HCT116 (cell line): ENCODE data around the gene IBA57. TPM values are rescaled to one million over a fixed set of nuclear protein-coding genes. Genes with fewer than 3 reads are reported as not detected.

Experiments
- ATAC-seq: fragments of 200-7000 bp; cut with Tn5 transposase; 2 replicates; pipeline ENCODE4 v1.9.1; 2020; ENCODE audit warnings: mild to moderate bottlenecking, moderate library complexity
- BruUV-seq: library from RNA; stranded (reverse); fragments of 400-500 nt; replicated peaks from 2 replicates; lab custom pipeline; 2021; lab: Mats Ljungman, UMichigan
- CTCF ChIA-PET: fragments of 300-600 bp; sonication (Branson Sonifier 250); formaldehyde crosslinking; loops from one replicate; lab custom pipeline; 2021; ENCODE audit warnings: antibody characterized with exemption; lab: Charles Lee
- POLR2A ChIA-PET: fragments of 300-600, 350-600 bp; sonication (Branson Sonifier 250); formaldehyde crosslinking; loops from one replicate; lab custom pipeline; 2021; ENCODE audit warnings: antibody characterized with exemption; lab: Charles Lee
- RAD21 ChIA-PET, 2 experiments: fragments of 300-600 bp; sonication (Branson Sonifier 250); formaldehyde crosslinking; loops; one replicate each; lab custom pipeline; 2023; ENCODE audit warnings: low total read pairs in 2 of 2; ENCODE audit not compliant: uncharacterized antibody in 2 of 2, unreplicated experiment in 2 of 2, low non-redundant PET in 1 of 2; lab: Charles Lee
- DNase-seq: peaks from one replicate; pipeline ENCODE4 v3.0.0-alpha.2; 2010; ENCODE audit warnings: low read depth, low spot score
- H2AFZ ChIP-seq: fragments of 200-600 bp; shearing (Covaris generic), sonication (generic); 2 replicates; pipeline ENCODE4 v1.6.1; 2017; ENCODE audit warnings: low read depth, mixed run types, mixed read lengths, antibody characterized with exemption, low read length; ENCODE audit not compliant: poor library complexity, severe bottlenecking
- H3K27ac ChIP-seq: 2 replicates; pipeline ENCODE4 v1.5.1; 2012; ENCODE audit warnings: low read depth, low read length
- H3K27me3 ChIP-seq: fragments of 200-600 bp; sonication (generic); 2 replicates; pipeline ENCODE4 v1.6.1; 2016; ENCODE audit warnings: mixed run types, low read length, mixed read lengths; ENCODE audit not compliant: insufficient read depth
- H3K36me3 ChIP-seq, 2 experiments: fragments of 200-500 bp in 1 of 2; fragments of 200-600 bp in 1 of 2; sonication (Bioruptor generic) in 1 of 2; sonication (generic) in 1 of 2; 2 replicates each; pipeline versions ENCODE4 v1.5.1 to v1.6.1; 2014 to 2016; ENCODE audit warnings: low read length in 2 of 2, inconsistent platforms in 1 of 2, mixed read lengths in 1 of 2, mixed run types in 1 of 2; ENCODE audit not compliant: insufficient read depth in 2 of 2, control insufficient read depth in 1 of 2
- H3K4me1 ChIP-seq, 2 experiments: fragments of 200-600 bp in 1 of 2; sonication (generic) in 1 of 2; 2 replicates each; pipeline versions ENCODE4 v1.5.1 to v1.6.1; 2012 to 2017; ENCODE audit warnings: low read length in 2 of 2, inconsistent platforms in 1 of 2, mild to moderate bottlenecking in 1 of 2, mixed read lengths in 1 of 2, mixed run types in 1 of 2, moderate library complexity in 1 of 2; ENCODE audit not compliant: insufficient read depth in 2 of 2, control insufficient read depth in 1 of 2
- H3K4me2 ChIP-seq: fragments of 200-600 bp; sonication (generic); 2 replicates; pipeline ENCODE4 v1.6.1; 2017; ENCODE audit warnings: mixed run types, low read length, mixed read lengths
- H3K4me3 ChIP-seq, 2 experiments: fragments of 200-600 bp in 1 of 2; sonication (generic) in 1 of 2; replicated peaks in 1 of 2; 2 replicates each; pipeline ENCODE4 v1.5.1; 2011 to 2016; ENCODE audit warnings: low read length in 2 of 2, control low read depth in 1 of 2, low read depth in 1 of 2, mild to moderate bottlenecking in 1 of 2, mixed read lengths in 1 of 2, mixed run types in 1 of 2
- H3K79me2 ChIP-seq: fragments of 200-600 bp; sonication (generic); 2 replicates; pipeline ENCODE4 v1.6.1; 2017; ENCODE audit warnings: mild to moderate bottlenecking, mixed run types, low read length, moderate library complexity, mixed read lengths; ENCODE audit not compliant: insufficient read depth
- H3K9ac ChIP-seq: fragments of 200-600 bp; sonication (generic); 2 replicates; pipeline ENCODE4 v1.6.1; 2016; ENCODE audit warnings: low read length, mixed read lengths
- H3K9me2 ChIP-seq: fragments of 200-600 bp; sonication (generic), shearing (Covaris generic); 2 replicates; pipeline ENCODE4 v1.6.1; 2017; ENCODE audit warnings: mixed run types, mild to moderate bottlenecking, moderate library complexity; ENCODE audit not compliant: insufficient read depth
- H3K9me3 ChIP-seq, 2 experiments: fragments of 200-500 bp in 1 of 2; fragments of 200-600 bp in 1 of 2; sonication (Bioruptor generic) in 1 of 2; sonication (generic) in 1 of 2; 2 replicates each; pipeline ENCODE4 v1.6.1; 2014 to 2017; ENCODE audit warnings: low read length in 2 of 2, mixed read lengths in 2 of 2, inconsistent platforms in 1 of 2, low read depth in 1 of 2, mild to moderate bottlenecking in 1 of 2, mixed run types in 1 of 2, moderate library complexity in 1 of 2; ENCODE audit not compliant: control insufficient read depth in 1 of 2, insufficient read depth in 1 of 2
- H4K20me1 ChIP-seq: fragments of 200-600 bp; sonication (generic), shearing (Covaris generic); 2 replicates; pipeline ENCODE4 v1.6.1; 2017; ENCODE audit warnings: mixed run types, mild to moderate bottlenecking, moderate library complexity; ENCODE audit not compliant: insufficient read depth
- EZH2 ChIP-seq: fragments of 200-600 bp; sonication (generic); IDR thresholded peaks from 2 replicates; pipeline ENCODE4 v1.6.1; 2017; ENCODE audit warnings: antibody characterized with exemption, mixed run types
- EZH2phosphoT487 ChIP-seq: fragments of 200-600 bp; IDR thresholded peaks from 2 replicates; pipeline ENCODE4 v1.6.1; 2018; ENCODE audit warnings: antibody characterized with exemption, borderline replicate concordance
- FOSL1 ChIP-seq: IDR thresholded peaks from 2 replicates; pipeline ENCODE4 v1.6.1; 2012; ENCODE audit warnings: low read depth
- JUND ChIP-seq: IDR thresholded peaks from 2 replicates; pipeline ENCODE4 v1.6.1; 2012
- POLR2AphosphoS5 ChIP-seq: IDR thresholded peaks from 2 replicates; pipeline ENCODE4 v1.6.1; 2011; ENCODE audit warnings: mild to moderate bottlenecking, low read depth, low read length, moderate library complexity
- RAD21 ChIP-seq: IDR thresholded peaks from 2 replicates; pipeline ENCODE4 v1.6.1; 2012; ENCODE audit warnings: low read depth, mild to moderate bottlenecking
- SIN3A ChIP-seq: IDR thresholded peaks from 2 replicates; pipeline ENCODE4 v1.6.1; 2012; ENCODE audit warnings: low read depth
- SP1 ChIP-seq: IDR thresholded peaks from 2 replicates; pipeline ENCODE4 v1.6.1; 2012; ENCODE audit warnings: low read depth
- TCF7L2 ChIP-seq: IDR thresholded peaks from 2 replicates; pipeline ENCODE4 v1.7.0; 2011; ENCODE audit warnings: borderline replicate concordance, inconsistent platforms; ENCODE audit not compliant: insufficient read depth, insufficient read length; ENCODE audit errors: extremely low read depth
- YY1 ChIP-seq: IDR thresholded peaks from 2 replicates; pipeline ENCODE4 v1.6.1; 2011; ENCODE audit warnings: low read length, low read depth, moderate library complexity, mild to moderate bottlenecking; ENCODE audit not compliant: insufficient replicate concordance; ENCODE audit errors: extremely low read depth
- ZFX ChIP-seq: fragments of 450-650 bp; IDR thresholded peaks from 2 replicates; pipeline ENCODE4 v1.6.1; 2017
- ZNF274 ChIP-seq: fragments of 200-500 bp; sonication (Bioruptor generic); IDR thresholded peaks from 2 replicates; pipeline ENCODE4 v1.6.1; 2014; ENCODE audit warnings: mild to moderate bottlenecking, low read depth, low read length, inconsistent platforms
- intact Hi-C: fragments of 100-400 bp; cut with micrococcal nuclease; formaldehyde crosslinking; loops from 2 replicates; pipeline ENCODE4 v1.10.0; 2022
- total RNA-seq: library from RNA; stranded (reverse); gene quantifications from one replicate; pipeline ENCODE4 v1.2.1, GENCODE V29; 2021; ENCODE audit not compliant: unreplicated experiment
- TF ChIP-seq, protein P1 (sequence below): IDR thresholded peaks from 2 replicates; pipeline ENCODE4 v1.6.1; 2011; ENCODE audit warnings: mild to moderate bottlenecking, low read length, moderate library complexity; ENCODE audit not compliant: insufficient replicate concordance; ENCODE audit errors: extremely low read depth
- TF ChIP-seq, protein P2 (sequence below): IDR thresholded peaks from 2 replicates; pipeline ENCODE4 v1.6.1; 2012
- TF ChIP-seq, protein P3 (sequence below), 3 experiments: fragments of 200-600 bp in 1 of 3; sonication (generic) in 1 of 3; IDR thresholded peaks in 2 of 3; conservative IDR thresholded peaks in 1 of 3; 2 replicates each; pipeline ENCODE4 v1.5.1; 2012 to 2017; ENCODE audit warnings: low read depth in 2 of 3, low read length in 2 of 3, antibody characterized with exemption in 1 of 3, borderline replicate concordance in 1 of 3, control low read depth in 1 of 3, mild to moderate bottlenecking in 1 of 3, mixed read lengths in 1 of 3, mixed run types in 1 of 3, moderate library complexity in 1 of 3; ENCODE audit not compliant: insufficient read depth in 1 of 3
- TF ChIP-seq, protein P4 (sequence below): IDR thresholded peaks from 2 replicates; pipeline ENCODE4 v1.6.1; 2012; ENCODE audit warnings: low read depth
- TF ChIP-seq, protein P5 (sequence below): IDR thresholded peaks from 2 replicates; pipeline ENCODE4 v1.6.1; 2012

IBA57 gene
- total RNA-seq, 1 experiment from 2014 or later = 11.6 TPM

DNA sequence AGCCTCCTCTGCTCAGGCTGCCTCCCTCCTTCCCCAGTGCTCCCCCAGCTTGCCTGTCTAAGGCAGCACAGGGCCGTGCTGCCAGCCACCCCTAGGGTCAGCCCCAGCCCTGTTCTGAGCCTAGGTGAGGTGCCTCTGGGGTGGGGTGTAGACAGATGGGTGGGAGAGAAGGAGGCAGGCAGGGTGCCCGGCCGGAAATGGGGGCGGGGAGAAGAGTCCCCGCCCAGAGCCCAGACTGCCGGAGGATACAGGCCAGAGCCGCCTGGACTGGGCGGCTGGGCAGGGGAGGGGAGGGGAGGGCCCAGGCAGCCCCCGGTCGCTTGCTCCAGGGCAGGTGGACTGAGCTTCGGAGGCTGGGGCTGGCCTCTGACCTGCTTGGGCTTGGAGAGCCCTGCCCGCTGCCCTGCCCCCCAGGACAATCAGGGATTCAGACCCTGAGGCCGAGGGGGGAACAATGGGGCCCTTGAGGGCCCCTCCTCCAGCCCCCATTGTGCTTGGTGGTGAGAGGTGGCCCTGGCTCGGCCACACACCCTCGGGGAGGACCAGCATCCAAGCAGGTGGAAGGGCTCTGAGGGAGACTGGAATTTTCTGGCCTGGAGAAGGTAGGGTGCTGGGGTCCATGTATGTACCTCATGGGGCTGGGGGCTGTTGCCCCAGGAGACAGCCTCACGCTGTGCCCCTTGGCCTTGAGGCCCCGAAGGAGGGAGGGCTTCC, 16.0 kb upstream of the IBA57 start, which contains the start of gene GJC2:
GJC2 (plus strand) TSS at position 525 of the 714 bp plus-strand sequence. CDS start 7,829 bp downstream, outside the sequence.
- CTCF ChIA-PET = no interaction called here
- Histone ChIP-seq H3K9me2 (no peaks in the 10 kb centered on the region), H3K9ac (no peak within 1 kb of the TSS), H4K20me1 (no peaks in the 10 kb centered on the region), H3K9me3 (no peaks in the 10 kb centered on the region), H3K36me3 (0 out of 4 replicates have a peak, but pooled peaks cover 0 to 6% of the 10 kb centered on the region in 2 experiments), H3K4me1 (no peaks in the 10 kb centered on the region), H3K27me3 (no peaks in the 10 kb centered on the region), H3K4me3 (no peak within 1 kb of the TSS), H3K27ac (no peak within 1 kb of the TSS), H3K79me2 (peaks cover 14% of the 10 kb centered on the region), H2AFZ (no peak within 1 kb of the TSS), H3K4me2 (no peak within 1 kb of the TSS)
- POLR2A ChIA-PET = no interaction called here
- RAD21 ChIA-PET = no interaction called here
- DNase-seq = no peak
- peak; percentile 15; the same call in 1 of the 2 replicates for ATAC-seq
- intact Hi-C loops = no loop called here
- BruUV-seq = no TSS peak
- TF ChIP-seq RAD21 (no peak), TCF7L2 (no peak), EZH2phosphoT487 (no peak), JUND (no peak), YY1 (no peak), SIN3A (no peak), FOSL1 (no peak), EZH2 (no peak), ZNF274 (no peak), SP1 (no peak), POLR2AphosphoS5 (no peak), ZFX (no peak)
- TF ChIP-seq, protein P1, sequence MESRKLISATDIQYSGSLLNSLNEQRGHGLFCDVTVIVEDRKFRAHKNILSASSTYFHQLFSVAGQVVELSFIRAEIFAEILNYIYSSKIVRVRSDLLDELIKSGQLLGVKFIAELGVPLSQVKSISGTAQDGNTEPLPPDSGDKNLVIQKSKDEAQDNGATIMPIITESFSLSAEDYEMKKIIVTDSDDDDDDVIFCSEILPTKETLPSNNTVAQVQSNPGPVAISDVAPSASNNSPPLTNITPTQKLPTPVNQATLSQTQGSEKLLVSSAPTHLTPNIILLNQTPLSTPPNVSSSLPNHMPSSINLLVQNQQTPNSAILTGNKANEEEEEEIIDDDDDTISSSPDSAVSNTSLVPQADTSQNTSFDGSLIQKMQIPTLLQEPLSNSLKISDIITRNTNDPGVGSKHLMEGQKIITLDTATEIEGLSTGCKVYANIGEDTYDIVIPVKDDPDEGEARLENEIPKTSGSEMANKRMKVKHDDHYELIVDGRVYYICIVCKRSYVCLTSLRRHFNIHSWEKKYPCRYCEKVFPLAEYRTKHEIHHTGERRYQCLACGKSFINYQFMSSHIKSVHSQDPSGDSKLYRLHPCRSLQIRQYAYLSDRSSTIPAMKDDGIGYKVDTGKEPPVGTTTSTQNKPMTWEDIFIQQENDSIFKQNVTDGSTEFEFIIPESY = no peak
- TF ChIP-seq, protein P2, sequence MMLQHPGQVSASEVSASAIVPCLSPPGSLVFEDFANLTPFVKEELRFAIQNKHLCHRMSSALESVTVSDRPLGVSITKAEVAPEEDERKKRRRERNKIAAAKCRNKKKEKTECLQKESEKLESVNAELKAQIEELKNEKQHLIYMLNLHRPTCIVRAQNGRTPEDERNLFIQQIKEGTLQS = no peak
- TF ChIP-seq, protein P3, sequence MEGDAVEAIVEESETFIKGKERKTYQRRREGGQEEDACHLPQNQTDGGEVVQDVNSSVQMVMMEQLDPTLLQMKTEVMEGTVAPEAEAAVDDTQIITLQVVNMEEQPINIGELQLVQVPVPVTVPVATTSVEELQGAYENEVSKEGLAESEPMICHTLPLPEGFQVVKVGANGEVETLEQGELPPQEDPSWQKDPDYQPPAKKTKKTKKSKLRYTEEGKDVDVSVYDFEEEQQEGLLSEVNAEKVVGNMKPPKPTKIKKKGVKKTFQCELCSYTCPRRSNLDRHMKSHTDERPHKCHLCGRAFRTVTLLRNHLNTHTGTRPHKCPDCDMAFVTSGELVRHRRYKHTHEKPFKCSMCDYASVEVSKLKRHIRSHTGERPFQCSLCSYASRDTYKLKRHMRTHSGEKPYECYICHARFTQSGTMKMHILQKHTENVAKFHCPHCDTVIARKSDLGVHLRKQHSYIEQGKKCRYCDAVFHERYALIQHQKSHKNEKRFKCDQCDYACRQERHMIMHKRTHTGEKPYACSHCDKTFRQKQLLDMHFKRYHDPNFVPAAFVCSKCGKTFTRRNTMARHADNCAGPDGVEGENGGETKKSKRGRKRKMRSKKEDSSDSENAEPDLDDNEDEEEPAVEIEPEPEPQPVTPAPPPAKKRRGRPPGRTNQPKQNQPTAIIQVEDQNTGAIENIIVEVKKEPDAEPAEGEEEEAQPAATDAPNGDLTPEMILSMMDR (IDR thresholded peaks at IDR 0.05 in 2 of 3, conservative IDR thresholded peaks at IDR 0.05 in 1 of 3; ENCODE audit: borderline replicate concordance in 1 of 3, insufficient read depth in 1 of 3, low read depth in 2 of 3, low read length in 2 of 3) = no peak
- TF ChIP-seq, protein P4, sequence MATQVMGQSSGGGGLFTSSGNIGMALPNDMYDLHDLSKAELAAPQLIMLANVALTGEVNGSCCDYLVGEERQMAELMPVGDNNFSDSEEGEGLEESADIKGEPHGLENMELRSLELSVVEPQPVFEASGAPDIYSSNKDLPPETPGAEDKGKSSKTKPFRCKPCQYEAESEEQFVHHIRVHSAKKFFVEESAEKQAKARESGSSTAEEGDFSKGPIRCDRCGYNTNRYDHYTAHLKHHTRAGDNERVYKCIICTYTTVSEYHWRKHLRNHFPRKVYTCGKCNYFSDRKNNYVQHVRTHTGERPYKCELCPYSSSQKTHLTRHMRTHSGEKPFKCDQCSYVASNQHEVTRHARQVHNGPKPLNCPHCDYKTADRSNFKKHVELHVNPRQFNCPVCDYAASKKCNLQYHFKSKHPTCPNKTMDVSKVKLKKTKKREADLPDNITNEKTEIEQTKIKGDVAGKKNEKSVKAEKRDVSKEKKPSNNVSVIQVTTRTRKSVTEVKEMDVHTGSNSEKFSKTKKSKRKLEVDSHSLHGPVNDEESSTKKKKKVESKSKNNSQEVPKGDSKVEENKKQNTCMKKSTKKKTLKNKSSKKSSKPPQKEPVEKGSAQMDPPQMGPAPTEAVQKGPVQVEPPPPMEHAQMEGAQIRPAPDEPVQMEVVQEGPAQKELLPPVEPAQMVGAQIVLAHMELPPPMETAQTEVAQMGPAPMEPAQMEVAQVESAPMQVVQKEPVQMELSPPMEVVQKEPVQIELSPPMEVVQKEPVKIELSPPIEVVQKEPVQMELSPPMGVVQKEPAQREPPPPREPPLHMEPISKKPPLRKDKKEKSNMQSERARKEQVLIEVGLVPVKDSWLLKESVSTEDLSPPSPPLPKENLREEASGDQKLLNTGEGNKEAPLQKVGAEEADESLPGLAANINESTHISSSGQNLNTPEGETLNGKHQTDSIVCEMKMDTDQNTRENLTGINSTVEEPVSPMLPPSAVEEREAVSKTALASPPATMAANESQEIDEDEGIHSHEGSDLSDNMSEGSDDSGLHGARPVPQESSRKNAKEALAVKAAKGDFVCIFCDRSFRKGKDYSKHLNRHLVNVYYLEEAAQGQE = no peak
- TF ChIP-seq, protein P5, sequence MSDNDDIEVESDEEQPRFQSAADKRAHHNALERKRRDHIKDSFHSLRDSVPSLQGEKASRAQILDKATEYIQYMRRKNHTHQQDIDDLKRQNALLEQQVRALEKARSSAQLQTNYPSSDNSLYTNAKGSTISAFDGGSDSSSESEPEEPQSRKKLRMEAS = no peak
